Stimulated activated CD8-positive, alpha-beta memory T cell treated with anti-CD3 and anti-CD28 coated beads, Interleukin-4, amount 100 ng/mL, for 4 hours (primary cell): ENCODE data around the gene RAP2C.
"Not testable (repeated sequence)": the region's sequence is repeated elsewhere in the genome, so short reads cannot be mapped to it uniquely, and the experiment has no call there.

Source experiments
- DNase-seq, 2 donors: peaks; one replicate each; pipeline ENCODE4 v3.0.0-alpha.2; 2020; ENCODE audit warnings: low read depth in 2 of 2, low spot score in 1 of 2

RAP2C gene

GRCh38 chrX:132200976-132201375, 18.3 kb downstream of the RAP2C start:
- DNase-seq, result no peak

- DNase-seq, result no peak
These were observed 19.3 kb downstream of the RAP2C start for GRCh38 chrX:132199941-132200340.

GRCh38 chrX:132193872-132194574, 25.2 kb downstream of the RAP2C start:
- DNase-seq, result no peak

- DNase-seq, result no peak
These were observed 27.3 kb downstream of the RAP2C start for GRCh38 chrX:132191938-132192337.

GRCh38 chrX:132188175-132188574, 31.1 kb downstream of the RAP2C start:
- no peak for DNase-seq

- DNase-seq, result no peak
These were observed 31.8 kb downstream of the RAP2C start for GRCh38 chrX:132187451-132187850.

GRCh38 chrX:132184871-132185270, 34.4 kb downstream of the RAP2C start:
- no peak for DNase-seq

GRCh38 chrX:132181364-132181763, 37.9 kb downstream of the RAP2C start:
- DNase-seq, result no peak

GRCh38 chrX:132180929-132181328, 38.3 kb downstream of the RAP2C start:
- no peak for DNase-seq

GRCh38 chrX:132173647-132174046, 45.6 kb downstream of the RAP2C start:
- DNase-seq, result no peak

GRCh38 chrX:132171881-132172280, 47.4 kb downstream of the RAP2C start:
- DNase-seq, result no peak

- no peak for DNase-seq
These were observed 47.8 kb downstream of the RAP2C start for GRCh38 chrX:132171478-132171877.

- no peak for DNase-seq
These were observed 49.7 kb downstream of the RAP2C start for GRCh38 chrX:132169554-132169953.

GRCh38 chrX:132165651-132166050, 53.6 kb downstream of the RAP2C start:
- no peak for DNase-seq

GRCh38 chrX:132165005-132165404, 54.2 kb downstream of the RAP2C start:
- DNase-seq, result no peak

GRCh38 chrX:132163094-132163493, 56.2 kb downstream of the RAP2C start:
- not testable (repeated sequence) for DNase-seq

GRCh38 chrX:132153166-132153565, 66.1 kb downstream of the RAP2C start:
- no peak for DNase-seq
